Measurements from ENCODE around the gene LGALS9.

GRCh38 chr17:27597783-27598320, 33.1 kb upstream of the LGALS9 start:
- TF ChIP-seq CTCF (IDR thresholded peaks at IDR 0.05; ENCODE audit: poor library complexity) (no peak), EZH2phosphoT487 (IDR thresholded peaks at IDR 0.05; ENCODE audit: low read depth, severe bottlenecking, unreplicated experiment) (no peak), EZH2 (IDR thresholded peaks at IDR 0.05; ENCODE audit: borderline replicate concordance) (no peak)
